HUDEP-2 (cell line): ENCODE data around the gene PTPRM.

Experiments
- DNase-seq, 76 experiments: peaks; one replicate each; lab custom pipeline; 2025; ENCODE audit not compliant: unreplicated experiment in 76 of 76; lab: John Stamatoyannopoulos, UW

Gene PTPRM

GRCh38 chr18:7566244-7566566 lies 911 bp upstream of the PTPRM start:
- DNase-seq = no peak

GRCh38 chr18:7567474-7568425 lies 634 bp downstream of the PTPRM start:
- DNase-seq = peak in 3 of 76 experiments; percentile 0 to 1 (median 1)

- DNase-seq = no peak
Measured at GRCh38 chr18:7568426-7568825, 1.3 kb downstream of the PTPRM start.

- no peak for DNase-seq
Measured at GRCh38 chr18:7571626-7572025, 4.5 kb downstream of the PTPRM start.

GRCh38 chr18:7572822-7573221 lies 5.7 kb downstream of the PTPRM start:
- DNase-seq = no peak

- no peak for DNase-seq
Measured at GRCh38 chr18:7575465-7576028, 8.4 kb downstream of the PTPRM start.

GRCh38 chr18:7576077-7576476 lies 9.0 kb downstream of the PTPRM start:
- no peak for DNase-seq

GRCh38 chr18:7576685-7577084 lies 9.6 kb downstream of the PTPRM start:
- DNase-seq = no peak

GRCh38 chr18:7577706-7578105 lies 10.6 kb downstream of the PTPRM start:
- no peak for DNase-seq

- DNase-seq = no peak
Measured at GRCh38 chr18:7579176-7579917, 12.2 kb downstream of the PTPRM start.

- DNase-seq = no peak
Measured at GRCh38 chr18:7579918-7580542, 12.9 kb downstream of the PTPRM start.

GRCh38 chr18:7584646-7585275 lies 17.6 kb downstream of the PTPRM start:
- DNase-seq = no peak

GRCh38 chr18:7585276-7585670 lies 18.2 kb downstream of the PTPRM start:
- no peak for DNase-seq

GRCh38 chr18:7586379-7586778 lies 19.3 kb downstream of the PTPRM start:
- no peak for DNase-seq

GRCh38 chr18:7590826-7591560 lies 23.9 kb downstream of the PTPRM start:
- DNase-seq = no peak

- no peak for DNase-seq
Measured at GRCh38 chr18:7592305-7593071, 25.4 kb downstream of the PTPRM start.

- no peak for DNase-seq
Measured at GRCh38 chr18:7593218-7593819, 26.2 kb downstream of the PTPRM start.

- DNase-seq = no peak
Measured at GRCh38 chr18:7596147-7596546, 29.0 kb downstream of the PTPRM start.

- no peak for DNase-seq
Measured at GRCh38 chr18:7597500-7597899, 30.4 kb downstream of the PTPRM start.
